Lower leg skin (tissue), 4 donors: ENCODE results near the gene FAM8A1. TPM values are rescaled to one million over a fixed set of nuclear protein-coding genes. Genes with fewer than 3 reads are reported as not detected.
"Not testable (repeated sequence)": the region's sequence is repeated elsewhere in the genome, so short reads cannot be mapped to it uniquely, and the experiment has no call there.

ENCODE experiments used
- DNase-seq, 2 donors: peaks; one replicate each; pipeline ENCODE4 v3.0.0-alpha.2; 2019; ENCODE audit warnings: low spot score in 2 of 2
- H3K4me3 ChIP-seq: fragments of 200-600 bp; sonication (generic); 2 replicates; pipeline ENCODE4 v1.5.1; 2017; ENCODE audit warnings: mild to moderate bottlenecking, low read depth; ENCODE audit not compliant: poor library complexity, severe bottlenecking
- CTCF ChIP-seq, 3 donors: fragments of 450-650 bp; IDR thresholded peaks; one replicate each; pipeline ENCODE4 v1.5.1; 2016; ENCODE audit warnings: antibody characterized with exemption in 3 of 3, mild to moderate bottlenecking in 3 of 3, moderate library complexity in 2 of 3
- POLR2A ChIP-seq, 2 donors: fragments of 450-650 bp; IDR thresholded peaks; one replicate each; pipeline ENCODE4 v1.6.1; 2016 to 2017; ENCODE audit warnings: antibody characterized with exemption in 2 of 2, mild to moderate bottlenecking in 1 of 2, moderate library complexity in 1 of 2
- WGBS, 2 donors: methylation state at CpG; one replicate each; pipeline ENCODE4 v1.1.5; 2018; 5-methylcytosine and 5-hydroxymethylcytosine counted together
- intact Hi-C: fragments of 100-400 bp; cut with DNase I; formaldehyde crosslinking; loops from one replicate; pipeline ENCODE4 v1.15.0; 2023; ENCODE audit warnings: low total_unique reads
- total RNA-seq, 4 donors: library from RNA; depleted of rRNA; stranded (reverse); fragments of >200 nt; gene quantifications; one replicate each; pipeline ENCODE4 v1.1.0, GENCODE V29; 2016

Gene FAM8A1
- total RNA-seq, 4 donors from 2014 or later, result 32.9 to 42.0 (median 34.6) TPM

- TF ChIP-seq CTCF (IDR thresholded peaks at IDR 0.05), result no peak
- no peak for TF ChIP-seq POLR2A (IDR thresholded peaks at IDR 0.05)
- H3K4me3 ChIP-seq, result no peak overlapping the region
- intact Hi-C loops, result no loop called here
- 84 to 88% methylated on average over 3 of the region's 3 CpGs for WGBS, 2 donors
- no peak for DNase-seq
Measured at GRCh38 chr6:17565399-17565798, 34.7 kb upstream of the FAM8A1 start.

DNA sequence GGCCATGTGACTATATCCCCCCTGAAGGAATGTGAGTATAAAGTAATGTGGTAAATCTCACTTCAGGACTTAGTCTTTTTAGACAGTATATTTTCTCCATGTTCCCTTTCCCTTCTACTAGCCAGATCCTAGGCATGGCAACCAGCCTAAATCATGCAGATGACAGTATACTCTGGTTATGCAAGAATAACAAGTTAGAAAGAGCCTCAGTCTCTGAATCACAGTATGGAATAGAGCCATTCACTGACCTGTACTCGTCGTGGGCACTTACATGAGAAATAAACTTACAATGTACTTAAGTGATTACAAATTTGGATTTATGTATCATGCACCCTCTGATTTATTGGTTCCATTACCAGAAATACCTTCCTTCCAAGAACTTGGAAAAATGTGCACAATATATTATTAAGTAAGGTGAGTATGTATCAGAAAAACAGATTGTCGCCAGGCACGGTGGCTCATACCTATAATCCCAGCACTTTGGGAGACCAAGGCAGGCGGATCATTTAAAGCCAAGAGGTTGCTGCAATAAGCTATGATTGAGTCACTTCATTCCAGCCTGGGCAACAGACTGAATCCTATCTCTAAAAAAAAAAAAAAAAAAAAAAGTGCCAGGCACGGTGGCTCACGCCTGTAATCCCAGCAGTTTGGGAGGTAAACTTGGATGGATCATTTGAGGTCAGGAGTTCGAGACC, 25.1 kb upstream of the FAM8A1 start:
- WGBS, 2 donors, result 70 to 71% methylated on average over 8 of the region's 8 CpGs

DNA sequence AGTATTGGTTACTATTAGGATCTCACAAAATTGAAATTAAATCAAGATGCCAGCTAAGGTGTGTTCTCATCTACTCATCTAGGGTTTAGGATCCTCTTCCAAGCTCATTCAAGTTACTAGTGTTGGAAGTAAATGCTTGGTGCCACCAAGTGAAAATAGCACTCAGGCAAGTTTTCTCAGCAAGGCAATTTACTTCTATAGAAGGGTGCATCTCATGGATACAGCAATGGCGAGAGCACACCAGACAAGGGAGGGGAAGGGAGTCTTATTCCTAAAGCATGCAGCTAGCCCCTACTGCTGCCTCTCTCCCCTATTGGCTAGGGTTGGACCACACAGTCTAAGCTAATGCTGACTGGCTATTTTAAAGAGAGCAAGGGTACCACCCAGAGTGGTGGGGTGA, 23.0 kb upstream of the FAM8A1 start:
- intact Hi-C loops, result no loop called here
- DNase-seq, result no peak
- TF ChIP-seq CTCF (IDR thresholded peaks at IDR 0.05) (no peak), POLR2A (IDR thresholded peaks at IDR 0.05) (no peak)
- WGBS, 2 donors, result 95% methylated on average over 1 of the region's 1 CpG
- H3K4me3 ChIP-seq, result no peak overlapping the region

More for the DNA sequence above, 25.1 kb upstream of the FAM8A1 start:
- H3K4me3 ChIP-seq, result no peak overlapping the region
- DNase-seq, result no peak
- intact Hi-C loops, result no loop called here
- TF ChIP-seq CTCF (IDR thresholded peaks at IDR 0.05) (no peak), POLR2A (IDR thresholded peaks at IDR 0.05) (no peak)

- TF ChIP-seq POLR2A (IDR thresholded peaks at IDR 0.05) (no peak), CTCF (IDR thresholded peaks at IDR 0.05) (no peak)
- intact Hi-C loops, result loop anchor here (5.0 kb wide), 1 partner anchor 423 kb away; no protein-coding TSS in a partner anchor
- peak overlapping the region; percentile 39 for H3K4me3 ChIP-seq
- DNase-seq, result no peak
- 12 to 15% methylated on average over 41 to 50 of the region's 53 CpGs for WGBS, 2 donors
Measured at GRCh38 chr6:17580518-17581048, 19.5 kb upstream of the FAM8A1 start.

DNA sequence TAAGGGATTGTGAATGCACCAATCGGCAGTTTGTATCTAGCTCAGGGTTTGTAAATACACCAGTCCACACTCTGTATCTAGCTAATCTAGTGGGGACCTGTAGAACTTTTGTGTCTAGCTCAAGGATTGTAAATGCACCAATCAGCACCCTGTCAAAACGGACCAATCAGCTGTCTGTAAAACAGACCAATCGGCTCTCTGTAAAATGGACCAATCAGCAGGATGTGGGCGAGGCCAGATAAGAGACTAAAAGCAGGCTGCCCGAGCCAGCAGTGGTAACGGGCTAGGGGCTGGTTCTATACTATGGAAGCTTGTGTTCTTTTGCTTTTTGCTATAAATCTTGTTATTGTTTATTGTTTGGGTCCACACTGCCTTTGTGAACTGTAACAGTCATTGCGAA, 18.8 kb upstream of the FAM8A1 start:
- intact Hi-C loops, result loop anchor here (5.0 kb wide), 1 partner anchor 424 kb away; no protein-coding TSS in a partner anchor
- H3K4me3 ChIP-seq, DNase-seq: not testable (repeated sequence)
- 91 to 94% methylated on average over 7 of the region's 7 CpGs for WGBS, 2 donors

DNA sequence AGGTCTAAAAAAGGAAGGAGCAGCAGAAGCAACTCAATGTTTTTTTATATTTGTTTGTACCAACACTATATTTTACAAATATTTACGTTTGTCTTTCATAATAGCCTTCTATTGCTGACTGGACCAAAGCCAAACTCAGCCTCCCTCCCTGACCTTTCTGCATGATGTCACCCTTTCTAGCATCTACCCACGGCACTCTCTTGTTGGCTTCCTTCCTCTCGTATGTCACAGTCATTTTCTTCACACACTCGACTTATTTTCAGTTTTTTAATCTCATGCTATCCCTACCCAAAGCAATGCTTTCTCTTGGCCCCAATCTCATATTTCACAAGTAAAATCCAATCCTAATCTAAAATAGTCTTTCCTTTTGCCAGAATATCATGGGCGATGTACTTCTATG, 16.3 kb upstream of the FAM8A1 start:
- TF ChIP-seq CTCF (IDR thresholded peaks at IDR 0.05) (no peak), POLR2A (IDR thresholded peaks at IDR 0.05) (no peak)
- H3K4me3 ChIP-seq, result no peak overlapping the region
- intact Hi-C loops, result loop anchor here (5.0 kb wide), 1 partner anchor 427 kb away; no protein-coding TSS in a partner anchor
- DNase-seq, result no peak
- WGBS, 2 donors, result 17 to 27% methylated on average over 5 of the region's 5 CpGs
